ENCODE measurements around the gene MZB1. TPM values are rescaled to one million over a fixed set of nuclear protein-coding genes. Genes with fewer than 3 reads are reported as not detected.
A peak's percentile ranks its signal among the peaks of the same experiment; 100 is the strongest.

Gene MZB1, protein sequence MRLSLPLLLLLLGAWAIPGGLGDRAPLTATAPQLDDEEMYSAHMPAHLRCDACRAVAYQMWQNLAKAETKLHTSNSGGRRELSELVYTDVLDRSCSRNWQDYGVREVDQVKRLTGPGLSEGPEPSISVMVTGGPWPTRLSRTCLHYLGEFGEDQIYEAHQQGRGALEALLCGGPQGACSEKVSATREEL
- total RNA-seq = 1 to 10 TPM; 2.2 to 3.1 TPM
- total RNA-seq = 0.23 to 1.0 reads per million in 2 donors

DNA sequence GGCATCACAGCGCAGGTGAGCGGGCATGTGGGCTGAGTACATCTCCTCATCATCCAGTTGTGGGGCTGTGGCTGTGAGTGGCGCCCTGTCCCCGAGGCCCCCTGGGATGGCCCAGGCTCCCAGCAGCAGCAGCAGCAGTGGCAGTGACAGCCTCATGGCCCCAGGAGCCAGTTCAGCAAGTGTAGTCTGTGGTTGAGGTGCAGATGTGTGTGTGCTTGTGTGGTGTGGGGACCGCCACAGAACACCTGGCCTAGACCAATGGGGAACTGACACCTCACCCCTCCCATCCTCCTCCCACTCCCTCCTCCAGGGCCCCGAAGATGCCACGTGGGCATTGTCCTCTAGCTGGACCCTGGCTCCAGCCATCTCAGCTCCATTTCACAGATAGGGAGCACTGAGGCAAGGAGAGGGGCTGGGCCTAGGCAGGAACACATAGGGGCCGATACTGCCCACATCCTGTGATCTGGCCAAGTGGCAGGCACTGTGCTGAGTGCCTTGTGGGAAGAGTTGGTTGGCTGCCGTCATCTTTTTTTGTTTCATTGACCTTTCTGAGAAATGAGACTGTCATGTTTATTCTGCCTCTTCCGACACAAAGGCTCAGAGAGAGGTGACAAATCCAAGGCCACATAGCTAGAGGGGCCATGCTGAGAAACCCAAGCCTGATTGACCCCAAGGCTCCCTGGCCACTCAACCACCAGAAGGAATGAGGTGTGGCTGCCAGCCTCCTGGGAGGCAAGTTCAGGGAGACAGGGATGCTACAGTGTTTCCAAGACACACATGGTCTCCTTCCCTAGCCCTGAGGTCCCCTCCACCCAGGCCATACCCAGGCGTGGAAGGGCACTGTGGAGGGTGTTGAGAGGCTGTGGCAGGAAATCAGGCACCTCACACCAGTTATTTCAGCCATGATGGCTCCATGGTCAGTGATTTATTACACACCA, at the start of gene MZB1:
MZB1 (minus strand) TSS at position 213 of the 938 bp plus-strand sequence; CDS start at position 156, 57 bp downstream.
- H3K4me3 Mint-ChIP-seq = peak within 1 kb of the TSS; percentile 67

DNA sequence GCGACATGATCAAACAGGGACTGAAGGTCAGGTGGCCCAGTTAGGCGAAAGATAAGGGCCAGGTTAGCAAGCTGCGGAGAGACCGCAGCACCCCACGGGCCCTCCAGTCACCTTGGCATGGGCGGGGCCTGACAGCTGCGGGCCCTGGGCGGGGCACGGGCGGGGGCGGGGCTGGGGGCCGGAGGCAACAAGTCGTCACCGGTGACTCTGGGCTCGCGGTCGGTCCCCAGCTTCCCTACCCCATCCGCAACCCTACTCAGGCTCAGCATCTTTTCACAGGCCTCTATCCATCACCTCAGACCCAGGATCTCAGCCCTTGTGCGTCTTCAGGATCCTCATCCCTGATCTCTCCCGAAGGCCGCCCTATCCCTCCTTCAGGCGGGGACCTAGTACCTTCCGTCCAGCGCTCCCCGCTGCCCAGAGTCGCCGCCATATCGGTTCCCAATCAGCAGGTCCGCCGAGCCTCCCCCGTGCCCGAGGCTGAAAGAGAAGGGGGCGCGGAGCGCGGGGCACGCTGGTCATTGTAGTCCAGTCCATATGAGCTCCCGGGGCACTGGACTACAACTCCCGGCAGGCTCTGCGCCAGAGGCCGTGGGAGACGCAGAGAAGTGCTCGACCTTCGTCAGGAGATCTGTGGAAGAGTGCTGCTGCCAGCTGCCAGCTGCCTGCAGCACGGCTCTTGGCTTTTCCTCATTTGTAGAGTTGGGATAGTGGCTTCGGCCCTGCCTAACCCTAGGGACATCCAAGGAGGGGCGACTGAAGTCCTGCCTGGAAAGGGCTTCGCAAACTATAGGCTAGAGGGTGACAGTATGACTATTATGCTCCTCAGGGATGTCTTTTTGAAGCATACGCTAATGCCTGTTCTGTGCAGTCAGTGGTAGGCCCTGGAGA, 49.5 kb upstream of the MZB1 start, which contains the start of gene DNAJC18:
DNAJC18 (minus strand) TSS at position 513 of the 891 bp plus-strand sequence; CDS start at position 433, 80 bp downstream.
- Mint-ChIP-seq H3K4me3 (peak within 1 kb of the TSS; percentile 98), H3K27ac (peak within 1 kb of the TSS; percentile 99), H3K4me1 (peaks cover 42% of the 10 kb centered on the region), H3K27me3 (no peaks in the 10 kb centered on the region), H3K36me3 (ENCODE audit: low read depth) (peaks cover 5% of the 10 kb centered on the region)
- DNase-seq (peak; percentile 80 to 89 (median 86)), ATAC-seq (peak; percentile 89)
- no peaks in the 10 kb centered on the region for H3K9me3 ChIP-seq (ENCODE audit: control insufficient read depth, low read length, poor library complexity, severe bottlenecking)

More for the DNA sequence above, at the start of gene MZB1:
- Mint-ChIP-seq H3K36me3 (ENCODE audit: low read depth) (no peaks in the 10 kb centered on the region), H3K27me3 (no peaks in the 10 kb centered on the region), H3K27ac (peak within 1 kb of the TSS; percentile 87), H3K4me1 (peaks cover 36% of the 10 kb centered on the region)
- no peaks in the 10 kb centered on the region for H3K9me3 ChIP-seq (ENCODE audit: control insufficient read depth, low read length, poor library complexity, severe bottlenecking)
- peak in 2 of 3 donors; percentile 22 to 39 for DNase-seq
- ATAC-seq = peak; percentile 57

DNA sequence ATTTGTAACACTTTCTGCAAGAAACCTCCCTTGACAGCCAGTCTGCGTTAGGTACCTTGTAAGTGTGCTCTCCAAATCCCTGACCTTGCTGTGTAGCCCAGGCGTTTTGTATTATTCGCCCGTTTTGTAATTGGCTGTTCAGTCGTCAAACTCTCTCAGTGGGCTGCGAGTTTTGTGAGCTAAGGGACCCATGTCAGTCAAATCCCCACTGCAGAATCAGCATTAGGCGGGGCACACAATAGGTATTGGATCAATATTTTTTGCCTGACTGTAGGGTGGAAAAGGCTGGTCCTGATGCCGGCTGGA, 48.9 kb upstream of the MZB1 start:
- no peaks in the 10 kb centered on the region for H3K27me3 Mint-ChIP-seq
- DNase-seq (no peak), ATAC-seq (no peak)
- H3K4me3 Mint-ChIP-seq = peak overlapping the region; percentile 98
- peaks cover 36% of the 10 kb centered on the region for H3K4me1 Mint-ChIP-seq
- H3K9me3 ChIP-seq (ENCODE audit: control insufficient read depth, low read length, poor library complexity, severe bottlenecking) = no peaks in the 10 kb centered on the region
- peaks cover 5% of the 10 kb centered on the region for H3K36me3 Mint-ChIP-seq (ENCODE audit: low read depth)
- peak overlapping the region; percentile 99 for H3K27ac Mint-ChIP-seq

DNA sequence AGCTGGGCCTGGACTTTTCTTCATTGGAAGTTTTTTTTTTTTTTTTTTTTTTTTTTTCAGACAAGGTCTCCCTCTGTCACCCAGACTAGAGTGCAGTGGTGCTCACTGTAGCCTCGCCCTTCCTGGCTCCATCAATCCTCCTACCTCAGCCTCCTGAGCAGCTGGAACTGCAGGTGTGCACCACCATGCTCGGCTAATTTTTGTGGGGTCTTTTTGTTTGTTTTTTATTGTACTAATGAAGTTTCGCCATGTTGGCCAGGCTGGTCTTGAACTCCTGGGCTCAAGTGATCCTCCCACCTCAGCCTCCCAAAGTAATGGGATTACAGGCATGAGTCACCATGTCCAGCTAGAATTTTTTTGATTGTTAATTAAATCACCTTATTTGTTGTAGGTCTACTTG, 46.0 kb upstream of the MZB1 start:
- Mint-ChIP-seq H3K36me3 (ENCODE audit: low read depth) (peaks cover 5% of the 10 kb centered on the region), H3K4me3 (no peak overlapping the region), H3K27ac (no peak overlapping the region), H3K4me1 (peaks cover 24% of the 10 kb centered on the region), H3K27me3 (no peaks in the 10 kb centered on the region)
- DNase-seq = no peak
- no peaks in the 10 kb centered on the region for H3K9me3 ChIP-seq (ENCODE audit: control insufficient read depth, low read length, poor library complexity, severe bottlenecking)
- ATAC-seq = no peak

DNA sequence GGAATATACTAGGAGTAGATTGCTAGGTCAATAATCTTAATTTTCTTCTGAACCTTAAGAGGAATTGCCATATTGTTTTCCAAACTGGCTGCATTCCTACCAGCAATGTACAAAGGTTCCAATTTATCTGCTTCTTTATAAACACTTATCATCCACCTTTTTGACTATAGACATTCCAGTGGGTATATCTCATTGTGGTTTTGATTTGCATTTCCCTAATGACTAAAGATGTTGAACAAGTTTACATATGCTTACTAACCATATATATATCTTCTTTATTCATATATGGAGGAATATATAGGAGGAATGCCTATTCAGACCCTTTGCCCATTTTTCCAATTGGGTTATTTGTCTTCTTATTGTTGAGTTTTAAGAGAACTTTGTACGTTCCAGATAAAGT, 42.0 kb upstream of the MZB1 start:
- Mint-ChIP-seq H3K27me3 (no peaks in the 10 kb centered on the region), H3K27ac (peak overlapping the region; percentile 14), H3K36me3 (ENCODE audit: low read depth) (peaks cover 3% of the 10 kb centered on the region), H3K4me3 (no peak overlapping the region), H3K4me1 (peaks cover 2% of the 10 kb centered on the region)
- DNase-seq (no peak), ATAC-seq (no peak)
- no peaks in the 10 kb centered on the region for H3K9me3 ChIP-seq (ENCODE audit: control insufficient read depth, low read length, poor library complexity, severe bottlenecking)

DNA sequence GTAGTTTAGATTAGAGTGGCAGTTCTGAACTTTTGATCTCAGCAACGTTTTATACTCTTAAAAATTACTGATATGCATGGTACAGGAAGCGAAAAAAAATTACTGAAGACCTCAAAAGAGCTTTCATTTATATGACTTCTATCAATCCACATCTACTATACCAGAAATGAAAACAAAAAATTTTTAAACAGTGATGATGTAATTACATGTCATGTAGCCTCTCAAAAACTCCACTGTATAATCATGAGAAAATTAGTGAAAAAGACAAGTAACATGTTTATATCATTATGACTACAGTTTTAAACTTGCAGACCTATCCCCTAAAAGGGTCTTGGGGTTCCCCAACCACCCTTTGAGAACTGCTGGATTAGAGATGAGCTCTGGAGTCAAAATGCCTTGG, 40.3 kb upstream of the MZB1 start:
- H3K4me1 Mint-ChIP-seq = peaks cover 2% of the 10 kb centered on the region
- peak; percentile 40 for ATAC-seq
- no peak overlapping the region for H3K4me3 Mint-ChIP-seq
- no peak for DNase-seq
- peaks cover 3% of the 10 kb centered on the region for H3K36me3 Mint-ChIP-seq (ENCODE audit: low read depth)
- no peak overlapping the region for H3K27ac Mint-ChIP-seq
- no peaks in the 10 kb centered on the region for H3K27me3 Mint-ChIP-seq
- no peaks in the 10 kb centered on the region for H3K9me3 ChIP-seq (ENCODE audit: control insufficient read depth, low read length, poor library complexity, severe bottlenecking)

DNA sequence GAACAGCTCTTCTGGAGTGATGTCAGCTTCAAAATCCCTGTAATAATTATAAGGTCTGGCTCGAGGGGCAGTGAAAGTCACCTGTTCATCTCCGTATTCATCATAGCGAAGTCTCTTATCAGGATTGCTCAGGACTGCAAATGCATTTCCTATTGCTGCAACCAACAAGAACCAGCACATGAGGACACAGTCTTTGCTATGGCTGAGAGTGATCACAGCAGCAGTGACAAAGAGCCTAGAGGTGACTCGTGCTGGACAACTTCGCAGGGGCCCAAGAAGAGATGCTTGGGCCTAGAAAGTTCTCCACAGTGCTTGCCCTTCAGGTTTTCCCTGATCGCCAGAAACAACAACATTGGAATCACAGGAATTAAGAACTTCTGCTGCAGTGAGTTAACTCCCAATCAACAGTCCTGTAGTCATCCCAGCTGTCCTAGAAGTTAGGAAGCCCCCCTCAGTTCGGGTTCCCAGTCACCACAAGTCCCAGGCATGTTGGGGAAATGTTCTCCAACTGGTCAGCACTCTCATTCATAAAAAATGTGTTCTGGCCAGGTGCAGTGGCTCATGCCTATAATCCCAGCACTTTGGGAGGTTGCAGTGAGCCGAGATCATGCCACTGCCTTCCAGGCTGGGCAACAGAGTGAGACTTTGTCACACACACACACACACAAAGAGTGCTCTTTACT, 36.6 kb upstream of the MZB1 start:
- Mint-ChIP-seq H3K27me3 (no peaks in the 10 kb centered on the region), H3K36me3 (ENCODE audit: low read depth) (peaks cover 8% of the 10 kb centered on the region), H3K4me3 (no peak overlapping the region), H3K4me1 (peaks cover 7% of the 10 kb centered on the region), H3K27ac (no peak overlapping the region)
- DNase-seq (no peak), ATAC-seq (no peak)
- no peaks in the 10 kb centered on the region for H3K9me3 ChIP-seq (ENCODE audit: control insufficient read depth, low read length, poor library complexity, severe bottlenecking)

DNA sequence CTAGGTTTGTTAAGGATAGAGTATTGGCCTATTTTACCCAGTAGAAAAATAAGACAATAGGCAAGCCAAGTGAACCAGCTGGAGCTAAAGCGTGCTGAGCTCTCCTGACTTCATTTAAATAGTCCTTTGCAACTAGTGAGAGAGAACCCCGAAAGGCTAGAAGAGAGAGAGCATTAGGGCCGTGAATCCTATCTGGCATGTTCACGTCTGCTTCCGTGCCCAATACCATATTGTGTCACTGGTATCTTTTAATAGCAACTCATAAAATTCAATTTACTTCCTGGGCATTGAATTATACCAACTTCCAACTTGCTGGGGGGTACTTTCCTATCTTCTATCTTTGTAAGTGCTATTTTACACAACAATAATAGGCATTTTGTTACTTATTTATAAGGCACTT, 35.8 kb upstream of the MZB1 start:
- peaks cover 7% of the 10 kb centered on the region for H3K4me1 Mint-ChIP-seq
- peaks cover 8% of the 10 kb centered on the region for H3K36me3 Mint-ChIP-seq (ENCODE audit: low read depth)
- ATAC-seq (no peak), DNase-seq (no peak)
- H3K9me3 ChIP-seq (ENCODE audit: control insufficient read depth, low read length, poor library complexity, severe bottlenecking) = no peaks in the 10 kb centered on the region
- H3K27me3 Mint-ChIP-seq = no peaks in the 10 kb centered on the region
- no peak overlapping the region for H3K27ac Mint-ChIP-seq
- H3K4me3 Mint-ChIP-seq = no peak overlapping the region

DNA sequence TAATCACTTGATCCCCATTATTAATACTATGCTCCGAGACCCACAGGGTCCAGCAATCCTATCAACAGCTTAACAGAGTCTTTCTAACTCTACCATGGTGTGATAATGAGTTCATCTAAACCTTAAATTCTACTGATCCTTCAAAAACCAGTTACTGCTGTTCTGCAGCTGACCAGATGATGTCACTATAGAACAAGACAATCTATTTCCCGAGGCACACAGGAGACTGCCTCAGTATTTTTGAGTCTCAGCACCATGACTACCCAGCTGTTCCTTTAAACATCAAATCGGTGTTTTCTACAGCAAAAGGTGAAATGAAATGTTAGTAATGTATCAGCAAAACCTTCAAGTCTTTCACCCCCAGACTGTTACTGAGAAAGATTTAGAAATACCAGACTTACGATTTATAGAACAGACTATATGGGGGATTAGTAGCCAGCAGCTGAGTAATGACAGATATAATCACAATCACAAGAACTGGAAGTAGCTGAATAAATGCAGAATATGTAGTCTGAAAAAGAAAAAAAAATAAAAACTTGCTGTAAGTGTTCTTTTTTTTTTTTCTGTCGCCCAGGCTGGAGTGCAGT, 32.7 kb upstream of the MZB1 start:
- Mint-ChIP-seq H3K4me3 (no peak overlapping the region), H3K27ac (peak overlapping the region; percentile 41), H3K27me3 (no peaks in the 10 kb centered on the region), H3K4me1 (peaks cover 4% of the 10 kb centered on the region), H3K36me3 (ENCODE audit: low read depth) (peaks cover 8% of the 10 kb centered on the region)
- ATAC-seq = peak; percentile 98
- no peaks in the 10 kb centered on the region for H3K9me3 ChIP-seq (ENCODE audit: control insufficient read depth, low read length, poor library complexity, severe bottlenecking)
- peak in 1 of 3 donors; percentile 50 for DNase-seq

DNA sequence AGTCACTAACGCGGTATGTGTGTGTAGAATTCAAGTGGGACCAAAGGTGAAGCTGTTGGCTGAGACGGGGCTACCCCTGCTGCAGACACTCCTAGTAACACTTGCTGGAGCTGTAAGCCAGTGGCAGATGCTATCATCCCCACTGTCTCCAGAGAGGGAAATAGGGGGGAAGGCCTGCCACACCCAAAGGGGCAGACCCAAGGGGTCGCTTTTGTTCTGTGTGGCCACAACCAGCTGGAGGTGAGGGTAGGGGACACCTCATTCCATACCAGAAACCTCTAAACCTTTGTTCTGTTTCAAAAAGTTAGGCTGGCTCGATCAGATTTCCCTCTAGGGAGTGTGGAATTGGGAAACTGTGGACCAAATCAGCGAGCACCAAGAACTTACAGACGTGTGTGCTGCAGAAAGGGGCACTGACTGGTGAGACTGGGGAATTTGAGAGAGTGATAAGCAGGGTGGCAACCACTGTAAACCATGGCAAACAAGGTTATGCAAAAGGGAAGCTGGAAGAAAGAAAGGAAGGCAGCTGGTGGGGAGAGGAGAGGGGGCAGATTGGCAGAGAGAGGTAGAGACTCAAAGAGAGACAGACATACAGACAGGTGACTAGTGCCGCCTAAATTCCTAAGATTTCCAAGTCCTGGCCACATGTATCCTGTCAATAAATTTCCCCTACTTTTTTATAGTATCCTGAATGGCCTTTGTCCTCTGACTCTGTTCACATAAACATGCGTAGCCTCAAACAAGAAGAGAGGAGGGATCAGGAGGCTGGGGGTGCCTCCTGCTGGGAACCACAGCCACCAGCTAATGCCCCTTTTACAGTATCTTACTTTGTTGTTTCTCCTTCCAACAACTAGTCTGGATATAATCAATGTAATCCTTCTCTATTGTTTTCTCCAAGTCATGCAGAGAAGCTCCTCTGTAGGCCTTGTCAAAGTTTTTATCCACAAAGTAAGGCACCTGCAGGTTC, 29.8 kb upstream of the MZB1 start:
- DNase-seq (no peak), ATAC-seq (no peak)
- no peaks in the 10 kb centered on the region for H3K27me3 Mint-ChIP-seq
- H3K36me3 Mint-ChIP-seq (ENCODE audit: low read depth) = peaks cover 6% of the 10 kb centered on the region
- H3K9me3 ChIP-seq (ENCODE audit: control insufficient read depth, low read length, poor library complexity, severe bottlenecking) = no peaks in the 10 kb centered on the region
- H3K27ac Mint-ChIP-seq = peak overlapping the region; percentile 59
- H3K4me3 Mint-ChIP-seq = no peak overlapping the region
- peaks cover 17% of the 10 kb centered on the region for H3K4me1 Mint-ChIP-seq

DNA sequence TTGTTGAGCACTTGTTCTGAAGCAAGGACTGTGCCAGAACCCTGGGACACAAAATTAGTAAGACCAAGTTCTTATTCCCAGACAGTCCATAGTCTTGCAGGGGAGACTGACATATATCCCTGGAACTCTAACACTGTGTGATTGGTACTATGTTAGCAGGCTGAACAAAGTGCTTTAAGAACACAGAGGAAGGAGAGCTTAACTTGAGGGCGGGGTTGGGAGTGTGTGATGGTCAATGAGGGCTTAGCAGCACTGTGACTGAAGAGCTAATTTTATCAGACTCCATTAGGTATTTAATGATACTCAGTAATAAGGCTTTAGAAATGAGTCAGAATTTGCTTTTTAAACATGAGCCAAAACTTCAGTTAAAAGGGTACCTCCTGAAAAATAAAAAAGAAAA, 29.1 kb upstream of the MZB1 start:
- Mint-ChIP-seq H3K4me3 (no peak overlapping the region), H3K36me3 (ENCODE audit: low read depth) (peaks cover 6% of the 10 kb centered on the region), H3K4me1 (peaks cover 18% of the 10 kb centered on the region), H3K27me3 (no peaks in the 10 kb centered on the region), H3K27ac (no peak overlapping the region)
- ATAC-seq = no peak
- DNase-seq = no peak
- no peaks in the 10 kb centered on the region for H3K9me3 ChIP-seq (ENCODE audit: control insufficient read depth, low read length, poor library complexity, severe bottlenecking)

Measured in T-helper 17 cell (primary cell).